ENCODE measurements around the gene RNF222.

Gene RNF222, protein sequence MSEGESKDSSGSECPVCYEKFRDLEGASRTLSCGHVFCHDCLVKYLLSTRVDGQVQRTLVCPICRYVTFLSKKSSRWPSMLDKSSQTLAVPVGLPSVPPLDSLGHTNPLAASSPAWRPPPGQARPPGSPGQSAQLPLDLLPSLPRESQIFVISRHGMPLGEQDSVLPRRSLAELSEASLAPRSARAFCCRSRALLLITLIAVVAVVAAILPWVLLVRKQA

DNA sequence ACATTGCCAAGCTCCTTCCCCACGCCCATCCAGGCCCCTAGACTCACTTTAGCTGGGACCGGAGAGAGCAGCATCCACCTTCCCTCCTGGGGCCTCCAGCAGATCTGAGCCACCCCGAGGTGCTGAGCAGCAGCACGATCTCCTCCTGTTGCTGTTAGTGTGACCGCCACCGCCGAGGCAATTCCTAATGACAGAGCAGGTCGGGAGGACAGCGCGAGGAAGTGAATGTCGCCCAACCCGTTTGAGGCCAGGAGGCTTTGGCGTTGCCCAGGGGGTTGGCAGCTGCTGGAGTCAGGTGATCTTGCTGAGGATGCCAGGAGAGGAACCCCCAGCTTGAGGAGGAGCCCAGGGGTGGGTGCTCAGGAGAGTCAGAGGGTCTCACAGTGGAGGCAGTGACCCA lies at the start of gene RNF222:
TSS of gene RNF222 (minus strand) at position 192 of the 400 bp plus-strand sequence. CDS start 4,366 bp downstream, outside the sequence.
- no peak for DNase-seq

DNA sequence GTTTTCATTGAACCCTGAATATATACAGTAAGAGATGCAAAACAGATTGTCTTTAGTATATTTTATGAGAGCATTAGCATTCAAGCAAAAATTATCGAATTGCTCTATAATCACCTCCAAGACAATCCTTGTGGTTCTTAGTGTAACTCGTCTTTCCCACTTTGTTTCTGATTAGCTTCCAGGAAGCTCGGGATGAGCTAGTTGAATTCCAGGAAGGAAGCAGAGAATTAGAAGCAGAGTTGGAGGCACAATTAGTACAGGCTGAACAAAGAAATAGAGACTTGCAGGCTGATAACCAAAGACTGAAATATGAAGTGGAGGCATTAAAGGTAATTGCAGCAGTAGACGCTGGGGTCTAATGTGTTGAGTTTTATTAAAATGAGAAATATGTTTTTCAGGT lies 47.9 kb upstream of the RNF222 start:
- no peak for DNase-seq

DNA sequence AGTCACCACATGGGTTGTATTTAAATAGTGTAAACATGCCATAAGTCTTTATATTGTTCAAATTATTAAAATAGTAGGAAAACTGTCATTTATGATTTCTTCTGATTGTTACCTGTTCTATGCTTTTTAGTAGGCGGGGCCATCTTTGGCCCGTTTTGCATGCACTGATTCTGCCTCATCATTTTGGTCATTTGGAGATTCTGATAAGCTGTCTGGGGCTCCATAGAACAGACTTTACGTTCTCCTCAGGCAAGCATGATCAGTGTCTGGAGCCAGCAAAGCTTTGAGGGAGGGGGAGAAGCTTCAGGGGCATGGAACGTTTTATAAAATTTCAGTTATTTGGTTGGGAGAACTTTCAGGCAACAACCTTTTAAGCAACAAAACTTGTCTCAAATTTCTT lies 46.9 kb upstream of the RNF222 start:
- no peak for DNase-seq

DNA sequence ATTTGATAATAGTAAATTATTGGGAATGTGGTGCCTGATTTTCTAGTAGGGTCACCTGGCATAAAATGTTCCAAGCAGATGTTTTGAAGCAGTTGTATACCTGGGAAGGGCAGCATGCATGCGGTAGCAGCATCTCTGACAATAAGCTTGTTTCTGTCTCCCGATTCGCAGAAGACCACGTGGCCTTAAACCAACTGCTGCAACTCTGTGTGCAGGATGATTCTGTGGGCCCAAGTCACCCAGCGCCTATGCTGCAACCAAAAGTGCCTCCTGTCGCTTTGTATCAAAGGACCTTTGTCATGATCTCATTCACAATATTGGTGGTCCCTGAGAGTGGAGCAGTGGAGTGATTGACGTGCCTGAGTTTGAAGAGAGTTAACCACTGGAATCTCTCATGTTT lies 46.1 kb upstream of the RNF222 start:
- DNase-seq: no peak

DNA sequence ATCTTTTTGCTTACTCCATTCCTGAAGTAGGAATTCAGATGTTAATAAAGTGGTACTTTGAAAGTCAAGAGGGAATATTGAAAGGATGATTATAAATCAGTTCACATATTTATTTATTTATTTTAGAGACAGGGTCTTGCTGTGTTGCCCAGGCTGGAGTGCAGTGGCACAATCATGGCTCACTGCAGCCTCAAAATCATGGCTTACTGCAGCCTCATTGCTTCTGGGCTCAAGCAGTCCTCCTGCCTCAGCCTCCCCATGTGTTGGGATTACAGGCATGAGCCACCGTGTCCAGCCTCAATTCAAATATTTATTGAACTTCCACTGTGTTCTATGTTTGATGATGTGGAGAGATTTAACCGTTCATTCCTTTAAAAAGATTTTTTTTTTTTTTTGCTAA lies 44.7 kb upstream of the RNF222 start:
- no peak for DNase-seq

DNA sequence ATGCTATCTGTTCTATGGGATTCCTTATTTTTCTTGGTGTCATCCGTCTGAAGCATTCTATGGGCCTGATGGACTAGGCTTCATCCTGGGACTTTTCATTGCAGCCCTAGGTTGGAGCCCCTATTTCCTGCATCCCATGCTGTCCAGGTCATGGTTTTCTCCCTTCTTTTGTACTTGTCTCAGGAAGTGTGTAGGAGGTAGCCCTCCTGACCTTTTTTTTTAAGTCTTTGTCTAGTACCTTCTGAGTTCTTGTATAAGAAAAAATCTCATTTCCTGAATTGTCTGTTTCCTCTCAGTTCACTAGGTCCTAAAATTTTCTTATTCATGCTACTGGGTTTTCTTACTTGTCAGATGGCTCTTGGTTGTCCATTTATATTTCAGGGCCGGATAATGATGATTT lies 44.1 kb upstream of the RNF222 start:
- no peak for DNase-seq

DNA sequence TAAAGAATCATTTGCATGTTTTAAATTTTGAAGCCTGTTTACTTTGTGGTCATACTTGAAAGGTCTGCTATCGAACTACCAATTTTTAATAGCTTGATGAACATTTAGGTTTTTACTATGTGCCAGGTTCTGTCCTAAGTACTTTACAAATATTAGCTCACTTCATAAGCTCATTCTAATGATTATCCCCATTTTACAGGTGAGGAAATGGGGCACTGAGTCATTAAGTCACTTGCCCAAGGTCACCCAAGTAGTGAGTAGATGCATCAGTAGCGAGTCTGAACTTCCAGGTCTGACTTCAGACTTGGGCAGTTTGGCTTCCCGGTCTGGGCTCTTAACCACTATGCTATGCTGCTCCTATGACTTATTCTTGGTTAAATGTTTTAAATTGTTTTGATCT lies 42.1 kb upstream of the RNF222 start:
- no peak for DNase-seq

DNA sequence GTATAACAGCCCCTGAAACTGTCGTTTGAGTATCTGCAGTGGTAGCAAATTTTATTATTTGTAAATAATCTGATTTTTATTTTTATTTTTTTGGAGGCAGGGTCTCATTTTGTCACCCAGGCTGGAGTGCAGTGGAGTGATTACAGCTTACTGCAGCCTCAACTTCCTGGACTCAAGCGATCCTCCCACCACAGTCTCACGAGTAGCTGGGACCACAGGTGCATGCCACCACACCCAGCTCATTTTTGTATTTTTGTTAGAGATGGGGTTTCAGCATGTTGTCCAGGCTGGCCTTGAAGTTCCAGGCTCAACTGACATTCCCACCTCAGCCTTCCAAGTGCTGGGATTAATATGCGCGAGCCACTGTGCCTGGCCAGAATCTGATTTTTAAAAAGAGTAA lies 40.8 kb upstream of the RNF222 start:
- no peak for DNase-seq

DNA sequence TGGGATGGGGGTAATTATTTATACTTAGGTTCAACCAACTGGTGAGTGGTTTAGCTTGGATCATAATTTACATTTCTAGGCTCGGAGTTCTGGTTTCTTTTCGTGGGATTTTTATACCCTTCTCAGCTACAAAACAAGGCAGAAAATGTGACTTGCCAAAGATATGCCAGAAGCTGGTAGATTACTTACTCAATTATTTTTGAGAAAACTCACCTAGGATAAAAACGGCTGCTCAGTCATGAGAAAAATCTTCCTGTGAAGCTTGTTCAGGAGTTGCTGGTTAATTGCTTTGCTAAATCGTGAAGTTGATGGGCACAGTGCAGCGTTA lies 39.2 kb upstream of the RNF222 start:
- no peak for DNase-seq

DNA sequence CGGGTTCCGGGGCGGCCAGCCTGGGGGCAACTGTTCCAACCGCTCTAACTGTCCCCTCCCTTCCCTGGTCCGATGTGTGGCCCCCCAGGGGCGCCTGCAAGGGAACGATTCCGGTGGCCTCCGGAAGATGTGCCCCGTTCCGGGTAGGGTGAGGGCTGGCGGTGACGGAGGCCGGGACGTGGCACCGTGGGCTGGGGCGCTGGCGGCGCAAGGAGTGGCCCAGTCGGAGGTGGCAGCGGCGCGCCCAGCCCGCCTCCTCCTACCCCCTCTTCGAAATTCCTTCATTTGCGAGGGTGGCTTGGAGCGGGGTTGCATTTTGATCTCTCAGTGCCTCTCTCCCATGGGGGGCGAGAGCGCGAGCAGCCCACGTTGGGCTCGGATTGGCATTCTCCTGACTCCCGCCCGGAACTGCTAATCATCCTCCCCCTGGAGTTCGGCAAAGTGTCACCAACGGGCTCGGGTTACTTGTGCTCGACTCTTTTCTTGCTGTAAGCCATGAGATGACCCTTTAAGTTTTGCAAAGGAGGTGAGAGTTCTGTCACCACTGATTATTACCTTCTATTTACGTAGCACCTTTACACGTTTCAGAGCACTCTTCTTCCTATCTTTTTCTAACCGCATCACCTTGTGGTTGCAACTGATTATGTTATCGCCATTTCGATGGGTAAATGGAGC lies 38.7 kb upstream of the RNF222 start:
- DNase-seq: peak; percentile 35

DNA sequence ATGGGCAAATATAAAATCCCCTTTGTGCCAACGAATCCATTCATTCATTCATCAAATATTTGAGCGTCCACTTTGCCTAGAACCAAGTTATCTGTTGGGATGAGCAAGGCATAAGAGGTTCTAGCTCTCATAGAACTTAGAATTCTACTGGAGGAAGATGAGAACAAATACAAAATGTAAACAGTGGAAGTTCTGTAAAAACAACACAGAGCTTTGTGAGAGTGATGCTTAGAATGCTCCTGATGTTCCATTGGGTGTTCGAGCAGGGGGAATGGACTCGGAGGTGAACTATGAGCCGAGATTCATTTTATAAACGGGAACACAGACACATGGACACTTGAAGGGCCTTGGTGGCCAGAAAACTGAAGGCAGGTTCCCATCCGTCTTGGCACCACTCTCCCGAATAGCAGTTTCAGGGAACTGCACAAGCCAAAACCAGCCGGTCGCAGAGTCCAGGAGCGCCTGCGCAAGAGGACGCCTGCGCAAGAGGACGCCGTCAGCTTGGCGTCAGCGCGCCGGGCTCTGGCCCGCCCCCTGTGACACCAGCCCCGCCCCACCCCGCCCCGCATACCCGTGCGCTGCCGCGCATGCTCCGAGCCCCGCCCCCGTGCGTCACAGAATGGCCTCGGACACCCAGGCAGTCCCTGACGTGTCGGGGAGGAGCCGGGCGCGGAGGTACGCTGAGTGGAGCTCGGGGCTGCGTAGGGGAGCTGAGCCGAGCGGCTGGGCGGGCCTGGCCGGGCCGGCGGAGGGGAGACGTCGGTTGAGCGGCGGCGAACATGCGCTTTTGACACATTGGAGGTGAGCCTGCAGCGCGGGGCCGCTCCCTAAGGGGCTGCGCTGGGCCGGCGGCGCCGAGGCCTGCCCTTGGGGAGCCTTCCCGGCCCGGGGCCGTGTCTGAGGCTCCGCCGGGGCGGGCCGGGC lies 37.9 kb upstream of the RNF222 start, which contains the start of gene NDEL1:
TSS of gene NDEL1 (plus strand) at position 640 of the 924 bp plus-strand sequence. CDS start 8,388 bp downstream, outside the sequence.
- peak; percentile 82 for DNase-seq

DNA sequence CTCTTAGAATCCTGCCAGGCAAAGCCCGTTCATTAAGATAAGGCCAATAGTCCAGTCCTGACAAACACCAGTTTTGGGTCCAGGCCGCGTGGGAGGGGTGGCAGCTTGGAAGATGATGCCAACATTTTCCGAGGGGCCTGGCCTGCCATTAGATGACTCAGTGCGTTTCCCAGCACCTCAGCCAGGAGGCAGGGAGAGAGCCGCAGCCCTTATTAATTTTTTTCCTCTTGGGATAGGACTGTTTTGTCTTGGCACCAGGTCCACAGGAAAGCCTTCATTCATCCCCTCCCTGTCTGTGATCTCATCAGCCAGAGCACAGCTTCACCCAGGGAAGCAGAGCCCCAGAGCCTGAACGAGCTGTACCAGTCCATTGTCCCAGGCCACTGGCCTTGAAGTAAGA lies 33.3 kb upstream of the RNF222 start:
- no peak for DNase-seq

DNA sequence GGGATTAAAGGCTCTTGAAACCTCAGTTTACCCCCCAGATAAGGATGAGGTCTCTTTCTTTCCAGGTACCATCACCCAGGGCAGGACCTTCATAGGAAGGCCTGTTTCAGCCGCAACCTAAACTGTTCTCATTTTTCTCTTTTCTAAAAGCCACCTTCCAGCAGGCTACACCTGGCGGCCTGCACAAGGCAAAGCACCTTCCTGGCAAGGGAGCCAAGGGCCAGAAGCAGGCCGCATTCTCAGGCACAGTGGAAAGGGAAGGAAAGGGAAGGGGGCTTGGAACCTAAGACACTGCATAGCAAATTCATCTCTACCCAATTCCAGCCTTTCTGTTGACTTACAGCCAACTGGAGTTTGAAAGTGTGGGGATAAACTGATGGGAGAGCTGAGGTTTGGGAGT lies 29.2 kb upstream of the RNF222 start:
- DNase-seq: no peak

DNA sequence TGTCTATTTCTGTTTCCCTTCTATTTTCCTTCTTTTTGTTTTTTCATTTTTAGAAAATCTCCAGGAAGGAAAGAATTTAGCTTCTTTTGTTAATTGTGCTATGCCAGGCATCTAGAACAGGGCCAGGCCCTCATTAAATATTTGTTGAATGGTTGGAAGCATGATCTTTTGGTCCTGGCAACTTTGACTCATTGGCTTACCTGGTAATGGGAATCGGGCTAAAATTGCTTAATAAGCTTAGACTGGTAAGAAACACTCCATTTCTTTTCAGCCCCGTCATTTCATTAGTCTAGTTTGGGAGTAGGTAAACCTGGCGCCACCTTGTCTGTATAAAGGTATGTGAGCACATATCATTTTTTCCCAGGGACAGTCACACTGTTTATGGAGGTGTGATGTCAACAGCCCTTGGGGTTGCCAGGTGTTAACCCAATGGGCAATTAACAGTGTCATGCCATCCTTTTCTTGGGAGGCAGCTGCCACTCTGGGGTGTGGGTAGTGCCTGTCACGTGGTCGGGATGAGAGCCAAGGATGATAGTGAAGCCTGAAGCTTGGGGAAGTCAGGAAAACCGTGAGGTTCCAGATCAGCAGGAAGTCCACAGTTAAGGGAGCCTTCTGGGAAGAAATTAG lies 28.6 kb upstream of the RNF222 start:
- no peak for DNase-seq

DNA sequence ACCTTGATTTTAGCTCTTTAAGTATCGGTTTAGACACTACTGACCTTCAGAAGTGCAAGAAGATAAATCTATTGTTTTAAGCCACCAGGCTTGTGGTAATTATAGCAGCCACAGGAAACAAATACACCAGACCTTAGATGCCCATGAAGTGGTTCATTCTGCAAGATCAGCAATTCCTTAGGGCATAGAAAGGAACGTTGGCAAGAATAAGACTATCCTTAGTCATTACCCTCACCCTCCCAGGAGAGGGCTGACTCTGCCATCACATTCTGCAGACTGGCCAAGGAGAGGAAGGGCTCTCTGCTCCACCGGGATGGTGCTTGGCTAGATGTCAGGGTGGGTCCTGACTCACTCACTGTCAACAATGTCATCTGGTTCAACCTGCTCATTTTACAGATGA lies 23.9 kb upstream of the RNF222 start:
- DNase-seq: no peak

DNA sequence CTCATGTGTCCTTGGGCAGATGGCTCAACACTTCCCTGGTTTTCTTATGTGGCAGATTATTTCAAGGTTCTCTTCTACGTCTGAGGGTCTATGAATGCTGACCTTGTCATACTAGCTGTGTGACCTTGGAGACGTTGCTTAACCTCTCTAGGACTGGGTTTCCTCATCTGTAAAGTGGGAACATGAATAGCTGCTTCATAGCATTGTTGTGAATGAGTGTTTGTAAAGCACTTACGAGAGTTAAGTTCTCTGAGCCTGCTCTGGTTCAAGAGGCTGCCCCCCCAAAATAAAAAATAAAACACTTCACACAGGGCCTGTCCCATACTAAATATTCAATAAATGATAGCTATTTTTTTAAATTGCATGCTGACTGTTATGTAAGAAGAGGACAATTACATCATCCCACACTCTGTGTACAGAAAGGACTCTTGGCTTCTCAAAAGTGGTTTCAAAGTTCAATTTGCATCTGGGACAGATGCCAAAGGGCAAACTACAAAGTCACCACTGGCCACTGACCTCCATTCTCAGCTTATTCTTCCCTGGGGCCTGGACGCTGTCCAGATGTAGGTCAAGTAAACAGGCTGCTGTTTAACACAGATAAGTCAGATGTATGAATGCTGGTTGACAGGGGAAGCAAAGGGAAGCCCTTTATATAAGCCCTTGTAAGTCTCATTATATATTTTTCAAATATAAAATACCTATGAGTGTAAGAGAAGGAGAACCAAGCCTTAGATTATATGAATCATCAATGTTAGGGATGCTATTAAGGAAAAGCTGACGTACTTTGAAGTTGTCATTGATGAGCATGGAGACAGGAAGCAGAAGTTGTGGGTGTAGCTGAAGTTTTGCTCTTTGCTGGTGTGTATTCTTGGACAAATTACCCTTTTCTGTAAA lies 22.7 kb upstream of the RNF222 start:
- no peak for DNase-seq

DNA sequence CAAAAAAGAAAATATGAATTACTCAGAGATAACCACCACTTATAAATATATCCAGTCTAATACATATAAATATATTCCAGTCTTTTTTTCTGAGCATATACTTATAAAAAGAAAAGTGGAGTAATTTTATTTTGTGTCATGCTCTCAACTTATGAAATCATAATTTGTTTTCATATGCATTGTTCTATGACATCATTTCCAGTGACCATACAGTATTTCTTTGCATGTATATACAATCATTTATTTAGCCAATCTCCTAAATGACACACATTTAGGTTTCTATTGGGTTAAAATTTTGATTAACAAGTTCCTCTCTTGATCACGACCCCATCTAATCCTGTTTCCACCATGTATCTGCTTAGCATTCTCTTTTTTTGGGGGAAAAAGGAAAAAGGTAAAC lies 21.7 kb upstream of the RNF222 start:
- no peak for DNase-seq

DNA sequence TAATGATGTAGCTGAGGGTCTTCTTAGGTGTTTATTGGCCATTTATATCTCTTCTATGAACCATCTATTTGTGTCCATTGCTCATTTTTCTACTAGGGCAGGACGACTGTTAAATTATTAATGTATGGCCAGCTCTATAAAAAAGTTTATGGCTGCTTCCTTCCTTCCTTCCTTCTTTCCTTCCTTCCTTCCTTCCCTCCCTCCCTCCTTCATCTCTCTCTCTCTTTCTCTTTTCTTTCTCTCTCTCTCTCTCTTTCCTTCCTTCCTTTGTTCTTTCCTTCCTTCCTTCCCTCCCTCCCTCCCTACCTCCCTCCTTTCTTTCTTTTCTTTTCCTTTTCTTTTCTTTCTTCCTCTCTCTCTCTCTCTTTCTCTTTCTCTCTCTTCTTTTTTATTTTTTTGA lies 20.8 kb upstream of the RNF222 start:
- no peak for DNase-seq

DNA sequence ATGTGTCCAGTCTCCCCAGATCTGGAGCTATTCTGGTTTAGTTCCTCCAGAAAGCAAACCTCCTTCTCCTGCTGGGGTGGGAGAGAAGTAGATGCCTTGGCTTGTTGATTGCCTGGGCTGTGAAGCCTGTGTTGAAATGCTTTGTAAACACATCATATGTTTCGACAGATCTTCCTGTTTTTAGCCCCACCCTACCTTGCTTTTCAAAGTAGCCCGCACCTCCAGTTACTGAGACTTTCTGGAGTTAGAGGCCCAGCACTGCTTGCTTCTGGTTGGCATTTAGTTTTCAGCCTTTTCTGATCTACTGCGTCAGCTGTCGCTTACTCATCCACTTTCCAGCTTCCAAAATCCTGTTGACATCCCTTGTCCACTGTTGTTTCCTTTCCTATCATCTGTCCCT lies 20.2 kb upstream of the RNF222 start:
- DNase-seq: no peak

DNA sequence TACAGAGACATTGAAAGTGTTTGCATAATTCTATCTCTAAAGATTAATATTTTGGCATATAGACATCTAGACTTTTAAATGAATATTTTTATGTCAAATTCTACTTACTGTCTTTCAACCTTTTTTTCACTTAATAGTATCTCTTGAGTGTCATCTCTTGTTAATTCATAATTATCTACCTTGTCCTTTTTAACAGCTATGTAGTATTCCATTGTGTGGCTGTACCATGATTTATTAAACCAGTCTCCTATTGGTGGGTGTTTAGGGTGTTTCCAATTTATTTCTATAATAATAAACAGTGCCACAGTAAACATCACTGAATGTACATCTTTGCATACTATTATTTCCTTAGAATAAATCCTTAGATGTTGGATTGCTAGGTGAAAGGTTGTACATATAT lies 16.3 kb upstream of the RNF222 start:
- DNase-seq: no peak

DNA sequence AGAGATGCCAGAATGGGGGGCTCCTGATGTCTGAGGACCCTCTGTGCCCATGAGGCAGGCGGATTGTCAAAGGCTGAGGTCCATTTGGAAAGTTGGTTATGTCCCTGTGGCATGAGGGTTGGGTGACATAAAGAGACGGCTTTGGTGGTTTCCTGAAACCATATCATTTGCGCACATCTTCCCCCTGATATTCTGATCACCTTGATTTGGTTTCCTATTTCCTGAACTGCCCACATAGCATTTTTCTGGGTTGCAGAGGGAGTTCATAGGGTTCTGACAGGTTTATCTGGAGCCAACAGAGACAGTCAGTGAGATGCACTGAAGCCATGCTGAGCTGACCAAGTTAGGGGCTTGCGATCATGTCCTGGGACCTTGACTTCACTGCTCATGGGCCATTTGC lies 15.7 kb upstream of the RNF222 start:
- DNase-seq: no peak

DNA sequence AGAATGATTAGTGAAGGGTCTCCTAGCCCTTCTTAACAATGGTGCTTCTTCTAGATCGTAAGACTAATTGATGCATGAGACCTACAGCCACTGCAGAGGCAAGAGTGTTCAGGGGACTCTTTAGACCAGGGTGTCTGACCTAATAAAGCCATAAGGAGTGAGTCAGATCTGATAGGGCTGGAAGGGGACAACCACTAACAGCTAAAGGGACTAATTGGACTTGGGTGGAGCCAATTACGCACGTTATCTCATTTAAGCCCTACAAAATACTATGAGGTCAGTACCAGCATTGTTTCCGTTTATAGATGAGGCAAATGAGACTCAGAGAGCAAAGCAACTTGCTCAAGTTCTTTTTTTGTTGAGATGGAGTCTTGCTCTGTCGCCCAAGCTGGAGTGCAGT lies 14.5 kb upstream of the RNF222 start:
- DNase-seq: no peak

DNA sequence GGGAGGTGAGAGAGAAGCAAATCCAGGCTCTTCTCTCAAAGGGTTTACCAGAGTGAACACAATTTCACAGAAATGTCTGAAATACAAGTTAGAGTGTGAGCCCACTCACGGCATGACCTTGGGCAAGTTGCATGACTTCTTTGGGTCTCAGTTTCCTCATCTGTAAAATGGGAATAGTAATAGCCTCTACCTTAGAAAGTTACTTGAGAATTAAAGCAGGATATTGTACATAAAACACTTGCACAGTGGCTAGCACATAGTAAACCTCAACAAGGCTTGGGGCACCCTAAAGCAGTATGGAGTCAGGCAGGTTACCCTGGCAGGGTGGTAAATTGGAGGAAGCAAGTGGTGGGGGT lies 13.2 kb upstream of the RNF222 start:
- no peak for DNase-seq
